AG08395 (cell line): ENCODE measurements around the gene CAMTA1.
"Not testable (repeated sequence)": the region's sequence is repeated elsewhere in the genome, so short reads cannot be mapped to it uniquely, and the experiment has no call there.

Source experiments
- DNase-seq: peaks from one replicate; pipeline ENCODE4 v3.0.0; 2012; ENCODE audit warnings: mixed read lengths, low spot score

CAMTA1 gene

GRCh38 chr1:7150724-7151280, 365.5 kb downstream of the CAMTA1 start:
- no peak for DNase-seq

GRCh38 chr1:7151978-7152377, 366.7 kb downstream of the CAMTA1 start:
- DNase-seq, result no peak

- no peak for DNase-seq
Measured at GRCh38 chr1:7152655-7153054, 367.4 kb downstream of the CAMTA1 start.

GRCh38 chr1:7153464-7153863, 368.2 kb downstream of the CAMTA1 start:
- no peak for DNase-seq

GRCh38 chr1:7159116-7159781, 374.0 kb downstream of the CAMTA1 start:
- no peak for DNase-seq

GRCh38 chr1:7168554-7168953, 383.3 kb downstream of the CAMTA1 start:
- not testable (repeated sequence) for DNase-seq

- DNase-seq, result no peak
Measured at GRCh38 chr1:7171168-7171567, 385.9 kb downstream of the CAMTA1 start.

- DNase-seq, result no peak
Measured at GRCh38 chr1:7171574-7171973, 386.3 kb downstream of the CAMTA1 start.

GRCh38 chr1:7172804-7173203, 387.6 kb downstream of the CAMTA1 start:
- no peak for DNase-seq

GRCh38 chr1:7174561-7174960, 389.3 kb downstream of the CAMTA1 start:
- no peak for DNase-seq

- no peak for DNase-seq
Measured at GRCh38 chr1:7174980-7175906, 390.0 kb downstream of the CAMTA1 start.

GRCh38 chr1:7177021-7177420, 391.8 kb downstream of the CAMTA1 start:
- DNase-seq, result no peak

GRCh38 chr1:7177438-7178146, 392.3 kb downstream of the CAMTA1 start:
- no peak for DNase-seq

- no peak for DNase-seq
Measured at GRCh38 chr1:7178336-7178735, 393.1 kb downstream of the CAMTA1 start.

- no peak for DNase-seq
Measured at GRCh38 chr1:7178741-7179140, 393.5 kb downstream of the CAMTA1 start.

GRCh38 chr1:7185721-7186120, 400.5 kb downstream of the CAMTA1 start:
- no peak for DNase-seq

- no peak for DNase-seq
Measured at GRCh38 chr1:7186382-7187111, 401.3 kb downstream of the CAMTA1 start.

GRCh38 chr1:7187112-7187493, 401.8 kb downstream of the CAMTA1 start:
- no peak for DNase-seq

- DNase-seq, result no peak
Measured at GRCh38 chr1:7190261-7190660, 405.0 kb downstream of the CAMTA1 start.

- no peak for DNase-seq
Measured at GRCh38 chr1:7192453-7192852, 407.2 kb downstream of the CAMTA1 start.

GRCh38 chr1:7196036-7196911, 411.0 kb downstream of the CAMTA1 start:
- DNase-seq, result no peak
